ENCODE results near the gene CRYBA4. TPM values are rescaled to one million over a fixed set of nuclear protein-coding genes. Genes with fewer than 3 reads are reported as not detected.

CRYBA4 gene
- total and polyA plus RNA-seq, 3 experiments from 2014 or later = not detected

- Histone ChIP-seq H3K4me1 (ENCODE audit: insufficient read depth, low read length) (peaks cover 29% of the 10 kb centered on the region), H3K36me3 (ENCODE audit: insufficient read depth, low read length) (no peaks in the 10 kb centered on the region), H3K9me3 (ENCODE audit: low read length) (no peaks in the 10 kb centered on the region), H3K27ac (ENCODE audit: low read depth, low read length) (no peak overlapping the region), H3K27me3 (ENCODE audit: insufficient read depth, low read length, poor library complexity, severe bottlenecking) (no peaks in the 10 kb centered on the region), H3K4me3 (ENCODE audit: low read length) (no peak overlapping the region)
- Mint-ChIP-seq H3K9me3 (no peaks in the 10 kb centered on the region), H3K4me3 (peak overlapping the region in 1 of 7 donors; percentile 67), H3K27me3 (no peaks in the 10 kb centered on the region), H3K27ac (peak overlapping the region in 3 of 8 donors; percentile 19 to 77 (median 53)), H3K36me3 (peaks cover 0 to 41% (median 2%) of the 10 kb centered on the region in 3 donors), H3K4me1 (peaks cover 44 to 72% (median 53%) of the 10 kb centered on the region in 3 donors)
- ChIA-PET POLR2A (no interaction called here), CTCF (interaction anchor here (1.4 kb wide), 1 partner anchor 158 kb away, joined by 6 read pairs; no protein-coding TSS in a partner anchor)
- DNase-seq = no peak
Observed at GRCh38 chr22:26660356-26660755, 38.6 kb downstream of the CRYBA4 start.

GRCh38 chr22:26660961-26661578, 39.3 kb downstream of the CRYBA4 start:
- Mint-ChIP-seq H3K4me1 (peaks cover 49 to 79% (median 60%) of the 10 kb centered on the region in 3 donors), H3K9me3 (no peaks in the 10 kb centered on the region), H3K27me3 (no peaks in the 10 kb centered on the region), H3K4me3 (peak overlapping the region in 2 of 7 donors; percentile 10 to 67), H3K27ac (peak overlapping the region in 7 of 8 donors; percentile 2 to 79 (median 51)), H3K36me3 (peaks cover 0 to 48% (median 2%) of the 10 kb centered on the region in 3 donors)
- no peak for DNase-seq
- Histone ChIP-seq H3K4me3 (ENCODE audit: low read length) (no peak overlapping the region), H3K27me3 (ENCODE audit: insufficient read depth, low read length, poor library complexity, severe bottlenecking) (no peaks in the 10 kb centered on the region), H3K27ac (ENCODE audit: low read depth, low read length) (no peak overlapping the region), H3K36me3 (ENCODE audit: insufficient read depth, low read length) (no peaks in the 10 kb centered on the region), H3K4me1 (ENCODE audit: insufficient read depth, low read length) (peaks cover 36% of the 10 kb centered on the region), H3K9me3 (ENCODE audit: low read length) (no peaks in the 10 kb centered on the region)
- POLR2A ChIA-PET = no interaction called here
- CTCF ChIA-PET = interaction anchor here (1.4 kb wide), 1 partner anchor 158 kb away, joined by 6 read pairs; no protein-coding TSS in a partner anchor

GRCh38 chr22:26662160-26662559, 40.4 kb downstream of the CRYBA4 start:
- H3K4me3 Mint-ChIP-seq = peak overlapping the region in 1 of 7 donors; percentile 20
- H3K27me3 Mint-ChIP-seq = no peaks in the 10 kb centered on the region
- H3K4me3 ChIP-seq (ENCODE audit: low read length) = no peak overlapping the region
- no peaks in the 10 kb centered on the region for H3K36me3 ChIP-seq (ENCODE audit: insufficient read depth, low read length)
- H3K27me3 ChIP-seq (ENCODE audit: insufficient read depth, low read length, poor library complexity, severe bottlenecking) = no peaks in the 10 kb centered on the region
- peaks cover 52 to 79% (median 60%) of the 10 kb centered on the region in 3 donors for H3K4me1 Mint-ChIP-seq
- H3K4me1 ChIP-seq (ENCODE audit: insufficient read depth, low read length) = peaks cover 36% of the 10 kb centered on the region
- H3K36me3 Mint-ChIP-seq = peaks cover 0 to 55% (median 2%) of the 10 kb centered on the region in 3 donors
- no peak overlapping the region for H3K27ac ChIP-seq (ENCODE audit: low read depth, low read length)
- DNase-seq = no peak
- H3K27ac Mint-ChIP-seq = peak overlapping the region in 4 of 8 donors; percentile 11 to 85 (median 66)
- ChIA-PET CTCF (interaction anchor here (0.9 to 1.1 kb wide), 2 partner anchors 19 to 159 kb away, joined by 3 to 5 read pairs; no protein-coding TSS in a partner anchor), POLR2A (no interaction called here)
- no peaks in the 10 kb centered on the region for H3K9me3 ChIP-seq (ENCODE audit: low read length)
- H3K9me3 Mint-ChIP-seq = no peaks in the 10 kb centered on the region

- Histone ChIP-seq H3K9me3 (ENCODE audit: low read length) (no peaks in the 10 kb centered on the region), H3K4me1 (ENCODE audit: insufficient read depth, low read length) (peaks cover 26% of the 10 kb centered on the region), H3K36me3 (ENCODE audit: insufficient read depth, low read length) (no peaks in the 10 kb centered on the region), H3K27ac (ENCODE audit: low read depth, low read length) (no peak overlapping the region), H3K27me3 (ENCODE audit: insufficient read depth, low read length, poor library complexity, severe bottlenecking) (no peaks in the 10 kb centered on the region), H3K4me3 (ENCODE audit: low read length) (no peak overlapping the region)
- Mint-ChIP-seq H3K27ac (peak overlapping the region in 6 of 8 donors; percentile 27 to 88 (median 78)), H3K36me3 (peaks cover 0 to 55% (median 2%) of the 10 kb centered on the region in 3 donors), H3K4me3 (no peak overlapping the region), H3K27me3 (no peaks in the 10 kb centered on the region), H3K9me3 (no peaks in the 10 kb centered on the region), H3K4me1 (peaks cover 48 to 76% (median 49%) of the 10 kb centered on the region in 3 donors)
- ChIA-PET CTCF (interaction anchor here (4.6 kb wide), 1 partner anchor 160 kb away, joined by 33 read pairs; no protein-coding TSS in a partner anchor), POLR2A (interaction anchor here (0.6 to 0.7 kb wide), 2 partner anchors 10 to 15 kb away, joined by 3 to 6 read pairs; no protein-coding TSS in a partner anchor)
- no peak for DNase-seq
Observed at GRCh38 chr22:26663374-26663923, 41.7 kb downstream of the CRYBA4 start.

GRCh38 chr22:26665813-26666231, 44.1 kb downstream of the CRYBA4 start:
- POLR2A ChIA-PET = no interaction called here
- Histone ChIP-seq H3K4me1 (ENCODE audit: insufficient read depth, low read length) (peaks cover 39% of the 10 kb centered on the region), H3K27me3 (ENCODE audit: insufficient read depth, low read length, poor library complexity, severe bottlenecking) (no peaks in the 10 kb centered on the region), H3K27ac (ENCODE audit: low read depth, low read length) (no peak overlapping the region), H3K9me3 (ENCODE audit: low read length) (no peaks in the 10 kb centered on the region), H3K4me3 (ENCODE audit: low read length) (no peak overlapping the region), H3K36me3 (ENCODE audit: insufficient read depth, low read length) (no peaks in the 10 kb centered on the region)
- no peaks in the 10 kb centered on the region for H3K27me3 Mint-ChIP-seq
- CTCF ChIA-PET = interaction anchor here (0.6 to 4.6 kb wide), 9 partner anchors 8 to 182 kb away, joined by 3 to 33 read pairs (median 5); partner anchors contain the start of genes HPS4, MIAT, SRRD and TFIP11
- no peaks in the 10 kb centered on the region for H3K9me3 Mint-ChIP-seq
- H3K4me1 Mint-ChIP-seq = peaks cover 54 to 85% (median 56%) of the 10 kb centered on the region in 3 donors
- peak overlapping the region; percentile 31 to 98 (median 94) for H3K27ac Mint-ChIP-seq
- no peak for DNase-seq
- peak overlapping the region in 2 of 7 donors; percentile 57 to 81 for H3K4me3 Mint-ChIP-seq
- peaks cover 0 to 67% (median 2%) of the 10 kb centered on the region in 3 donors for H3K36me3 Mint-ChIP-seq

- H3K4me3 Mint-ChIP-seq = no peak overlapping the region
- ChIA-PET CTCF (interaction anchor here (4.6 kb wide), 1 partner anchor 164 kb away, joined by 33 read pairs; no protein-coding TSS in a partner anchor), POLR2A (no interaction called here)
- H3K27ac Mint-ChIP-seq = peak overlapping the region in 3 of 8 donors; percentile 29 to 70 (median 66)
- Histone ChIP-seq H3K36me3 (ENCODE audit: insufficient read depth, low read length) (no peaks in the 10 kb centered on the region), H3K9me3 (ENCODE audit: low read length) (no peaks in the 10 kb centered on the region), H3K4me3 (ENCODE audit: low read length) (no peak overlapping the region), H3K4me1 (ENCODE audit: insufficient read depth, low read length) (peaks cover 53% of the 10 kb centered on the region), H3K27ac (ENCODE audit: low read depth, low read length) (no peak overlapping the region), H3K27me3 (ENCODE audit: insufficient read depth, low read length, poor library complexity, severe bottlenecking) (no peaks in the 10 kb centered on the region)
- peaks cover 63 to 89% (median 64%) of the 10 kb centered on the region in 3 donors for H3K4me1 Mint-ChIP-seq
- peaks cover 0 to 65% (median 2%) of the 10 kb centered on the region in 3 donors for H3K36me3 Mint-ChIP-seq
- no peaks in the 10 kb centered on the region for H3K27me3 Mint-ChIP-seq
- no peaks in the 10 kb centered on the region for H3K9me3 Mint-ChIP-seq
- DNase-seq = no peak
Observed at GRCh38 chr22:26667140-26667539, 45.4 kb downstream of the CRYBA4 start.

GRCh38 chr22:26669060-26669481, 47.3 kb downstream of the CRYBA4 start:
- H3K27me3 Mint-ChIP-seq = no peaks in the 10 kb centered on the region
- H3K27ac ChIP-seq (ENCODE audit: low read depth, low read length) = no peak overlapping the region
- peak overlapping the region in 6 of 8 donors; percentile 35 to 91 (median 73) for H3K27ac Mint-ChIP-seq
- H3K4me1 Mint-ChIP-seq = peaks cover 69 to 88% (median 70%) of the 10 kb centered on the region in 3 donors
- H3K36me3 Mint-ChIP-seq = peaks cover 0 to 54% (median 2%) of the 10 kb centered on the region in 3 donors
- no peak overlapping the region for H3K4me3 ChIP-seq (ENCODE audit: low read length)
- ChIA-PET POLR2A (interaction anchor here (1.0 kb wide), 1 partner anchor 185 kb away, joined by 3 read pairs; the partner anchor contains the start of genes HPS4 and SRRD), CTCF (interaction anchor here (1.5 kb wide), 1 partner anchor 12 kb away, joined by 3 read pairs; the partner anchor contains the start of gene MIAT)
- no peaks in the 10 kb centered on the region for H3K9me3 ChIP-seq (ENCODE audit: low read length)
- H3K27me3 ChIP-seq (ENCODE audit: insufficient read depth, low read length, poor library complexity, severe bottlenecking) = no peaks in the 10 kb centered on the region
- H3K9me3 Mint-ChIP-seq = no peaks in the 10 kb centered on the region
- no peak for DNase-seq
- H3K4me3 Mint-ChIP-seq = peak overlapping the region in 1 of 7 donors; percentile 11
- H3K4me1 ChIP-seq (ENCODE audit: insufficient read depth, low read length) = peaks cover 65% of the 10 kb centered on the region
- no peaks in the 10 kb centered on the region for H3K36me3 ChIP-seq (ENCODE audit: insufficient read depth, low read length)

Data from CD8-positive, alpha-beta memory T cell (primary cell).